ENCODE data around the gene CXCR2. TPM values are rescaled to one million over a fixed set of nuclear protein-coding genes. Genes with fewer than 3 reads are reported as not detected.

The CXCR2 gene
- total RNA-seq, 2 donors from 2014 or later = 0.07 to 0.35 TPM

GRCh38 chr2:218130822-218131221 is 5.0 kb downstream of the CXCR2 start:
- DNase-seq = no peak

GRCh38 chr2:218137514-218137913 is 11.7 kb downstream of the CXCR2 start:
- DNase-seq = no peak
- Histone ChIP-seq H3K4me1 (no peaks in the 10 kb centered on the region), H3K9ac (ENCODE audit: low read depth in 2 of 2, low read length in 2 of 2) (no peak overlapping the region), H3K4me3 (no peak overlapping the region), H3K27ac (no peak overlapping the region), H3K27me3 (no peaks in the 10 kb centered on the region), H3K9me3 (no peaks in the 10 kb centered on the region), H3K36me3 (no peaks in the 10 kb centered on the region)
- no peak for TF ChIP-seq CTCF (IDR thresholded peaks at IDR 0.05)
- intact Hi-C loops (cut with DNase I) = no loop called here

More at GRCh38 chr2:218130822-218131221, 5.0 kb downstream of the CXCR2 start:
- Histone ChIP-seq H3K27me3 (no peaks in the 10 kb centered on the region), H3K36me3 (no peaks in the 10 kb centered on the region), H3K9me3 (no peaks in the 10 kb centered on the region), H3K27ac (no peak overlapping the region), H3K4me1 (no peaks in the 10 kb centered on the region), H3K9ac (ENCODE audit: low read depth in 2 of 2, low read length in 2 of 2) (no peak overlapping the region), H3K4me3 (no peak overlapping the region)
- intact Hi-C loops (cut with DNase I) = no loop called here
- no peak for TF ChIP-seq CTCF (IDR thresholded peaks at IDR 0.05)

GRCh38 chr2:218138047-218138446 is 12.2 kb downstream of the CXCR2 start:
- H3K9me3 ChIP-seq = no peaks in the 10 kb centered on the region
- intact Hi-C loops (cut with DNase I) = no loop called here
- no peak for TF ChIP-seq CTCF (IDR thresholded peaks at IDR 0.05)
- H3K9ac ChIP-seq (ENCODE audit: low read depth in 2 of 2, low read length in 2 of 2) = no peak overlapping the region
- H3K36me3 ChIP-seq = no peaks in the 10 kb centered on the region
- H3K27ac ChIP-seq = no peak overlapping the region
- DNase-seq = no peak
- H3K4me3 ChIP-seq = no peak overlapping the region
- H3K4me1 ChIP-seq = no peaks in the 10 kb centered on the region
- H3K27me3 ChIP-seq = no peaks in the 10 kb centered on the region

GRCh38 chr2:218145124-218145523 is 19.3 kb downstream of the CXCR2 start:
- intact Hi-C loops (cut with DNase I) = no loop called here
- Histone ChIP-seq H3K4me3 (no peak overlapping the region), H3K4me1 (no peaks in the 10 kb centered on the region), H3K36me3 (no peaks in the 10 kb centered on the region), H3K27ac (no peak overlapping the region), H3K9me3 (no peaks in the 10 kb centered on the region), H3K9ac (ENCODE audit: low read depth in 2 of 2, low read length in 2 of 2) (no peak overlapping the region), H3K27me3 (no peaks in the 10 kb centered on the region)
- no peak for TF ChIP-seq CTCF (IDR thresholded peaks at IDR 0.05)
- no peak for DNase-seq

GRCh38 chr2:218146056-218146455 is 20.2 kb downstream of the CXCR2 start:
- no peak for DNase-seq
- no peaks in the 10 kb centered on the region for H3K4me1 ChIP-seq
- H3K36me3 ChIP-seq = no peaks in the 10 kb centered on the region
- H3K4me3 ChIP-seq = no peak overlapping the region
- H3K9me3 ChIP-seq = no peaks in the 10 kb centered on the region
- intact Hi-C loops (cut with DNase I) = no loop called here
- TF ChIP-seq CTCF (IDR thresholded peaks at IDR 0.05) = no peak
- no peak overlapping the region for H3K27ac ChIP-seq
- no peak overlapping the region for H3K9ac ChIP-seq (ENCODE audit: low read depth in 2 of 2, low read length in 2 of 2)
- no peaks in the 10 kb centered on the region for H3K27me3 ChIP-seq

- H3K36me3 ChIP-seq = no peaks in the 10 kb centered on the region
- no peaks in the 10 kb centered on the region for H3K4me1 ChIP-seq
- no peak overlapping the region for H3K27ac ChIP-seq
- intact Hi-C loops (cut with DNase I) = no loop called here
- no peaks in the 10 kb centered on the region for H3K9me3 ChIP-seq
- TF ChIP-seq CTCF (IDR thresholded peaks at IDR 0.05) = no peak
- H3K9ac ChIP-seq (ENCODE audit: low read depth in 2 of 2, low read length in 2 of 2) = no peak overlapping the region
- DNase-seq = no peak
- no peak overlapping the region for H3K4me3 ChIP-seq
- no peaks in the 10 kb centered on the region for H3K27me3 ChIP-seq
Measured at GRCh38 chr2:218149098-218149497, 23.3 kb downstream of the CXCR2 start.

Data from colonic mucosa (tissue), 4 donors.